Kidney tubule cell (primary cell): Measurements from ENCODE around the gene PKP1.
A peak's percentile ranks its signal among the peaks of the same experiment; 100 is the strongest.

Source experiments
- DNase-seq: peaks from one replicate; pipeline ENCODE4 v3.0.0-alpha.2; 2018; ENCODE audit warnings: low spot score

Gene PKP1

DNA sequence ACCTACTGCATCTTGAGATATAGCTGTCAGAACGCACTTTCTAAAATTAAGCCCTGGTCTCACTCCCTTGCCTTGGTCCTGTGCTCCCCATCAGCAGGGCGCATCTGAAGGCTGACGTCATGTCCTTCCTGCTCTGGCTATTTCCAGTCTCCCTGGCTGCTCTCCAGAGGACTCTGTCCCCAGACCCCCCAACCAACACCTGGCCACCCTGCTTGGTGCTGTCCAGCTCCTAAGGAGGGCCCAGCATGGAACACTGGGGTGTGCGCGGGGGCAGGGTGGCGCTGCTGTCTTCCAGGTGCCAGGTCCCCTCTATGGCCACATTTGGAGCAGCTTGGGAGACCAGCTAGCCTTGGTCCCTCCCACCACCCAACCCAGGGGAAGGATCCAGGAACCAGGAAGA, 85.9 kb downstream of the PKP1 start:
- DNase-seq, result no peak

DNA sequence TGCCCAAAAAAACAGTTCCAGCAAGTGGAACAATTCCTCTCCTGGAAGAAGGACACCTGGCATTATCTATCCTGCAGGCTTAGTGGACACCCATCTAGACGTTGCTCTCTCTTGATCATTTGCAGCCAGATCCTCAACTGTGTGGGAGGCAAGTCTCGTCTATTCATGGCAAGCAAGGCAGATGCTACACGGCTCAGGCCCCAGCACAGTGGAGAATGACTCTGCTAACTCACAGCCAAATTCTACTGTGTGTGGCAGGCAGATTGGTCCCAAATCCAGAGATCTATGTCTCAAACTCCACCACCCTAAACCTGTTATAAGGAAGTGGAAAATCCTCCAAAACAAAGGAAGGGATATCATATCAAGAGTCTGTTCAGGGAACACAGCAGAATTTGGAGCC, 87.2 kb downstream of the PKP1 start:
- no peak for DNase-seq

DNA sequence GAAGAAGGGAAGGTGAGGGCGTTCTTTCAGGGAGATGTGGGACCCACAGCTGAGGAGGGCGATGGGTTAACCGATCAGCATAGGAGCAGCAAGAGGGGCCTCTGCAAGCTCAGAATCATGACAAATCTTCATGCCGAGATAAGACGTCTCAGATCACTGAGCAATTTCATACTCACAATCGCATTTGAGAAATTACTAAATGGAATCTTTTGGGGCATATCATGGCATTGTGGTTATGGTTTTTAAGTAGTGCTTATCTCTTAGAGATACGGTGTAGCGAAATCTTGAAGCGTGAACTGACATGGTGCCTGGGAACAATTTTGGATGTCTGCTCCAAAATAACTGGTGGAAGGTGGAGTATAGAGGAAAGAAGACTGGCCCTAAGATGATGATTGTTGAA, 88.0 kb downstream of the PKP1 start:
- no peak for DNase-seq

DNA sequence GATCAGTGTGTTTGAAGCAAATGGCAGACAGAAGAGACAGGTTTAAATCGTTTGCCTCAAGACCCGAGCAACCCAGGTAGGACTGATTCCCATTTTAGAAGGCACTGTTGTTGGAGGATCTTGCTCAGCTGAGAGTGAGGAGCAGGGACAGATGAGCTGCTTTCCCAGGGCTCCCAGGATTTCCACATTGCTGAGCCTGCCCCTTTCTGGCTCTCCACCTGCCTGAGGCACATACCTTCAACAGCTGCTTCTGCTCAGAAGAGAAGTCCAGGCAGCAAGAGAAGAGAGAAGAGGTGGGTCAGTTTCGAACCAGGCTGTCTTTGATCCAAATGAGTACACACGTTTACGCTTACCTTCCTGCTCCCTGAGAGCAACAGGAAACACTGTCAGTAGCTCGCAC, 88.5 kb downstream of the PKP1 start:
- no peak for DNase-seq

DNA sequence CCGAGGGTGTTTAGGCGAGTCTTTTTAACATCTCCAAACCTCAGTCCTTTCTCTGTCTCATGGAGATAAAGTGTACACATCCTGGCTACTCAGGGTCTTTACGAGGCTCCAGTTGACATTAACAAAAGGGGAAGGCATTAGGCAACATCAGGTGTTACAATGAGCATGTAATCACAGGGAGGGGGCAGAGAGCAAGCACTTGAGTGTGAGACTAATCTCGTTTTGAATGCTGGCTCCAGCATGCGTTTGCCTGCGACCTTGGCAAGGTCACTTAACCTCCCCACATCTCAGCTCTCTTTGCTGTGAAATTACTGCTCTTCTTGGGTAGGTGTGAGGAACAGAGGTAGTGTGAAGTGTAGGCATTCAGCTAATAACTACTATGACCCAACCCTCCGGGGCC, 91.1 kb downstream of the PKP1 start:
- no peak for DNase-seq

DNA sequence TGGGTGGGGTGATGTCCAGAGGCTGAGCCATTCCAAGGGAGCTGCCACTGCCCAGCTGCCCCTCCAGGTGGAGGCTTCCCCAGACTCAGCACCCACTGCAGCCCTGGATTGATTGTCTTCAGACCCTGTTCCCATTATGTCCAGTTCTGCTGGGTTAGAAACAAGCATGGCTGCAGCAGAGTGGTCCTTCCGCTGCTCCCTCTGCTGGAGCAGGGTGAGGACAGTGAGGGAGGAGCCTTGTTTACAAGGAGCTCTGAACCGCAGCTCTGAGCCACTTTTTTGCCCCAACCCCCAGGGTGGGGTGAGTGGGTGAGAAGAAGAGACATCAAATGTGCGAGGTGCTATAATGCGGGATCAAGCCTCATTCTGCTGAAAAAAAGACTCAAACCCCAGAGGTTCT, 91.9 kb downstream of the PKP1 start:
- no peak for DNase-seq

DNA sequence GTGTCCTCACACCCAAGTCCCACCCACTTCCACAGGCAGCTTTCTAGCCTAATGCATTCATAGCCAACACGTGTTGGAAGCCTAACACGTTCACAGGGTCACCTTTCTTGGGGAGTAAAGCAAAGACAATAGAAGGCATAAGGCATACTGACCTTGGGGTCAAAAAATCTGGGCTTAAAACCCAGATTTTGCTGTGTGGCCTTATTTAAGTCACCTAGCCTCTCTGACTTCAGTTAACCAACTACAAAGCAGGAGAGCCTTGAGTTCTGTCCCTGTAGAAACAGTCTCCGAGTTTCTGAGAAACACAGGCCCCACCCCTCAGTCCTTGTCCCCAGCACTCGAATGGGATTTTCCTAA, 92.8 kb downstream of the PKP1 start:
- no peak for DNase-seq

DNA sequence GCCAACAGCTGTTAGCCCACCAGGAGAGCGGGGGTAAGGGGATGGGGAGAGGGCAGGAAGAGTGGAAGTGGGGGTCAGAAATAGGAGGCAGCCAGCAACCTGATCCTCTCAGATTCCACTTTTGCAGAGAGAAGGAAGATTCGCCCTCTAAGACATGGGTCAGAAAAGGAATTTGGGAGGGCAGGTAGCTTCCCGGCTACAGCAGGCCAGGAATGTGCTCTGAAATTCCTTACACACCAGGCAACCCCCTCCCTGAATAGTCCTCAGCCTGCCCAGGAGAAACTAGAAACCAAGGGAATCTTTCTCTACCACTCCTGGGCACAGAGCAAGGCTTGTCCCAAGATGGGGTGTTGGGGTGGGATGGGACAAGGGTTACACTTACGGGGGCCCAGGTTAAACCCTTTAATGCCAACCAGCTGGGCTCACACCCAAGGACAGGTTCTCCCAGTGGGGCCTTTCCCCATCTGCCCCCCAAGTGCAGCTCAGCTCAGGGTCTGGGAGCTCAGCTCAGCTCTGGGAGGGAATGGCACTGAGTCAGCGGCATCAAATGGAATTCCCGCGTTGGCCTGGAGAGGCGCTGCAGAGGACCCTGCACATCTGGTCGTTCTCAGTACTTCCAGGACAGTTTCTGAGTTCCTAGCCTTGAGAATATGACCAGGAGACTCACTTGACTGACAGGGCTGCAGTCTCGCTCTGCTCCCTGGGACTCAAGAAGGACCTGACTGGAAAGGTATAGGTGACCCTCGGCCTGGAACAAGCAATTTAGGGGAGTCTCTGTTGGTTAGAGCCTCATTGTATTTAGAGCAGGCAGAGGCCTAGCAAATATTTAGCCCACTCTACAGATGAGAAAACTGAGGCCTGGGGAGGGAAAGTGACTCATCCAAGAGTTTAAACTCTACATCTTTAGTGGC, 93.4 kb downstream of the PKP1 start:
- peak; percentile 63 for DNase-seq

DNA sequence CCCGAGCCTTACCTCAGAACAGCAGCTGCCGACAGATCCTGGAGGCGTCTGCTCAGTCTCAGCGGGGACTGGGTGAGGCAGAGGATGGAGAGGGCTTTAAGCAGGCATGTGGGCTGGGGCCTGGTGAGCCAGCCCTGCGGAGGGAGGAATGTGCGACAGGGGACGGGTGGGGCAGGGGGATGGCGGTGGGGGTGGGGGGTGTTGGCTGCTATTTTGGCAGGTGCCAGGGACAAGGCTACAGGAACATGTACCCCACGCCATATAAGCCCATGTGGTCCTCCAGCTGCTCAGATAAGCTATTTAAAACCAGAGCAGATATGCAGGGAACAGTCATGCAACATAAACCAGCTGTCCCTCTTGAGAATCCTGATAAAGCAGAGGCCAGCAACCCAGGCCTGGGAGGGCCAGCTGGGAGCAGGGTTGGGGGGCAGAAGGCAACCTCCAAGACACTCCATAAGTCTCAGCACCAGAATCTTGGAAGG, 94.3 kb downstream of the PKP1 start, which contains the start of gene TNNT2:
Gene TNNT2, minus strand, starts transcription at position 70 of the 482 bp plus-strand sequence. CDS start 4,426 bp downstream, outside the sequence.
- no peak for DNase-seq

DNA sequence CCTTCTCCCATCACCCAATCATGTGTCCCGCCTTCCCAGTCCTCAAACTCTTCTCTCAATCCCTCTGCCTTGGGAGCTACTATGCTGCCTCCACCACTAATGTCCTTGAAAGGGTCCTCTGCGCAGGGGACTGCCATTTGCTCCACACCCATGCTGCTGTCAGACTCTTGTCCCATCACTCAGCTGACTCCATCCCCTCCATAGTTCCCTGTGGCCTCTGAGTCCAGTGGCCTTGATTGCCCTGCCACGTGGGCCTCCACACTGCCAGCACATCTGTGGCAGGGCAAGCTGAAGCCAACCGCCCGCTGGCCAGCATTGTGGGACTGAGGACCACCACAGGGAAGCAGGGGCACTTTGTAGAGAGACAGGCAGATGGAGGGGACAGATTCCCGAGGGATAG, 95.5 kb downstream of the PKP1 start:
- no peak for DNase-seq

DNA sequence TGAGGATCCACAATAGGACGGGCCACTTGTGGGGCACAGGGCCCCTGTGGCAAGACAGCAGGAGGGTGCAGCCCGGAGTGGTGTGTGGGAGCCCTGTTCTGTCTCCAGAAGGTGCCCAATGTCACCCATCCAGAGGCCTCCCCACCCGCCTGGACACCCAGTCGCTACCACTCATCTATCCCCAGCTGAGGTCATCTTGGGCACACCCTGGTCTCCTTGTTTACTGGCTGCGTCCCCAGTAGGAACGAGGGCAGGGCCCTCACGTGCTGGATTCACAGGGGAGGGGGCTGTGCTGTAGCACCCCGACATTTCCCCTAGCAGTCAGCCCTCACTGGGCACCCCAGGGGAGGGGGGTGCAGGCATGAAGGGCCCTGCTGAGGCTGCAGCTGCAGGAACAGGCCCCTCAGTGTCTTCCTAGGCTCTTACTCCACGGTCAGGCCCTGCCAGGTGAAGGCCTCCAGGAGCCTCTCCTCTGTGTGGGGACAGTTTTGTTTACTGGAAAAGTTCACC, 96.5 kb downstream of the PKP1 start:
- DNase-seq, result no peak

DNA sequence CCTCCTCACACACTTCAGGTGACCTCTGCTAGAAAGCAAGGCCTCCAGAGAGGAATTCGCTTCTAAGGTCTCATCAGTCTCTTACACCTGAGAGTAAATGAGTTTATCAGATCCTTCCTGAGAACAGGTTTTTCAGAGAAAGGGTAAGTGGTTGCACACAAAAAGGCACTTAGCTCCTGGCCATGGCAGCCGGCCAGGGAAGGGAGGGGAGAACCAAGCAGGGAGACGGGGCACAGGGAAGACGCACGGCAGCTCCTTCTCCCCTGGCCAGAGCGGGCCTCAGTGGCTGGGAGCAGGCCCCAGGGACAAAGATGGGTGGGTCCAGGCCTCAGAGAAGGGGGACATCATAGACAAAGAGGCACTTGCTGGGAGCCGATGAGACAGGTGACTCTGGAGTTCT, 97.8 kb downstream of the PKP1 start:
- no peak for DNase-seq
